LNCaP clone FGC (cell line): Measurements from ENCODE around the gene ZFC3H1.

Experiments used
- DNase-seq: peaks from one replicate; pipeline ENCODE4 v3.0.0-alpha.2; 2011; ENCODE audit warnings: low read depth
- H3K4me3 ChIP-seq: 2 replicates; pipeline ENCODE4 v1.5.1; 2011; ENCODE audit warnings: mild to moderate bottlenecking, low read depth, low read length, control low read depth
- TF ChIP-seq, protein P1 (sequence below): IDR thresholded peaks from 2 replicates; pipeline ENCODE4 v1.5.1; 2012; ENCODE audit warnings: mild to moderate bottlenecking; ENCODE audit not compliant: control insufficient read depth, insufficient read depth; ENCODE audit errors: extremely low read depth

The ZFC3H1 gene

DNA sequence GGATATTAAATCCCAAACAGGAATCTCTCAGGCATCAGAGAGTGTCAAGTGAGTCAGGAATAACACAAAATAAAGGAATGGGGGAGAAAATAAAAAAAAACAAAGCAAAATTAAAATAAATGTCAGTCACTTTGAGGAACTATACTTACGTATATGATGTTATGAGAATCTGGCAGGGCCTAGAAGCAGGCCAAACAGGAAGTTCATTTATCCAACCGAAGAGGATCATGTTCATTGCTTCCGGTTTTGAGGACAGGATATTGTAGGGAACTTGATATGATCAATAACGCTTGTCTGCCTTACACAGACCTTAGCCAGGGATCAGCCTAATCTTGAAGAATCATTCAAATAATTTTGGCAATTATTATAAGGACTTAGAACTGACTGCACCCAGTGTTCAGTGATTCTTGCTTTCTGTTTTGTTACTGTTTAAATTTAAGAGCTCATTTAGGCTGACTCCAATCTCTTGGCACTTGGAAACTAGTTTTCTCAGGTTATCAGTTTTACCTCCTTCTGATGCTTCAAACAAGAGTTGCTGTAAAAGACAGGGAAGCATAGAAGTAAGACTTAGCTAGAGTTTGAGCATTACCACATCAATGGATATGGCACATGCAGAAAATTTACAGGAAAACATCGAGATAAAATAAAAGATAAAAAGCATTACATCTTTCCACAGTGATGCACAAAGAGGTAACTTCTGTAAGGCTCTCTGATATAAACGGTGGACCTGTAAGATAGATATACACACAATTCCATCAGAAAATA lies 53.4 kb downstream of the ZFC3H1 start:
- TF ChIP-seq, protein P1, sequence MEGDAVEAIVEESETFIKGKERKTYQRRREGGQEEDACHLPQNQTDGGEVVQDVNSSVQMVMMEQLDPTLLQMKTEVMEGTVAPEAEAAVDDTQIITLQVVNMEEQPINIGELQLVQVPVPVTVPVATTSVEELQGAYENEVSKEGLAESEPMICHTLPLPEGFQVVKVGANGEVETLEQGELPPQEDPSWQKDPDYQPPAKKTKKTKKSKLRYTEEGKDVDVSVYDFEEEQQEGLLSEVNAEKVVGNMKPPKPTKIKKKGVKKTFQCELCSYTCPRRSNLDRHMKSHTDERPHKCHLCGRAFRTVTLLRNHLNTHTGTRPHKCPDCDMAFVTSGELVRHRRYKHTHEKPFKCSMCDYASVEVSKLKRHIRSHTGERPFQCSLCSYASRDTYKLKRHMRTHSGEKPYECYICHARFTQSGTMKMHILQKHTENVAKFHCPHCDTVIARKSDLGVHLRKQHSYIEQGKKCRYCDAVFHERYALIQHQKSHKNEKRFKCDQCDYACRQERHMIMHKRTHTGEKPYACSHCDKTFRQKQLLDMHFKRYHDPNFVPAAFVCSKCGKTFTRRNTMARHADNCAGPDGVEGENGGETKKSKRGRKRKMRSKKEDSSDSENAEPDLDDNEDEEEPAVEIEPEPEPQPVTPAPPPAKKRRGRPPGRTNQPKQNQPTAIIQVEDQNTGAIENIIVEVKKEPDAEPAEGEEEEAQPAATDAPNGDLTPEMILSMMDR: no peak
- no peak for DNase-seq
- no peak overlapping the region for H3K4me3 ChIP-seq

DNA sequence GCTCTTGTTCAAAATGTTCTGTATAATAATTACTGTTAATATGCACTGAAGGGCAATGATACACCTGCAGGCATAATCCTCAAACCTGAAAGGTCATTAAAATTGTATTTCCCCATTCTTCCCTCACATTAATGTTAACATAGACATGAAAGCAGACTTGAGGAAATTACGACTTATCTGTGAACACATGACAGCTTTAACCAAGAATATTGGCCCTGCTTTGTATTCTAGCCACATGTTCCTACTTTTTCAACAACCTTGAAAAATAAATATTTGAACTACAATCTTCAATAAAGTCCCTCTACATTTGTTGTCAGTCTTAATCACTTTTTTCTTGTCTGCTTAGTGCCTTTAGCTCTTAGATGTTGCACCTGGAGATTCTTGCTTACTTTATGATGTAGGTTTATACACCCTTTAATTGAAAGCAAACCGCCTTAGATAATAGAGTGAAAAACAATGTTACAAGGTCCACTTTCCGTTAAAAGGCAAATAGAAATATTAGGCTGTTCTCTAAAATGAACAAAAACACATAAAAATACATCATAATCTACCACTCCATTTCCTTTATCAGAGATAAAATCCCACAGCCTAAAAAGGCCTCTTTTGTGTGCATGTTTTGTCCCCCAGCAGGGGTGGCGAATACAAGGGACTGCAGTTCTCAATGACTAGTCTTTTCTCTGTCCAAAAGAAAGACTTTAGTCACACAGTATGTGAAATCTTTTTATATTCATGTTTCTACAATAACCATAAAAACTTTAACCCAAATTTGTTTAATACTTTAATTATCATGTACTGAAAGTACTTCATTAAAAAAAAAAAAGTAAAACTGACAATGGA lies 55.9 kb downstream of the ZFC3H1 start:
- TF ChIP-seq, protein P1: no peak
- no peak overlapping the region for H3K4me3 ChIP-seq
- DNase-seq: peak; percentile 19

DNA sequence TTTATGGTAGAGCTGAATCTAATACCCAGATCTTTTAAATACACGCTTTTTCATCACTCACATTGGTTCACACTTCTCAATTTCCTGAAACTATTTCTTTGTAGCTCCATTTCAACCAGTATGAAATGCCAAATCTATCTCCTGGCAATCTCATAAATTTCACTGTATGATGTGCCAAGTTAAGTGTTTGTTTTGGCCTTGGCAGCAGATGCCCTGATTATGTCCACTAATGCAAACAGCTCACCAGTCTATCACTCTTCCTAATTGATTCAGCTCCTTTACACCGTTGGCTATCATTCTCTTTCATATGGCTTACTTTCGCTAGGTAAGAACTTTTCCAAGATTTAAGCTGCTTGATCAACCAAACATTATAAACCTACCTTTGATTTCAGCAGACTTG lies 58.6 kb downstream of the ZFC3H1 start:
- DNase-seq: peak; percentile 87
- no peak overlapping the region for H3K4me3 ChIP-seq
- TF ChIP-seq, protein P1: no peak

DNA sequence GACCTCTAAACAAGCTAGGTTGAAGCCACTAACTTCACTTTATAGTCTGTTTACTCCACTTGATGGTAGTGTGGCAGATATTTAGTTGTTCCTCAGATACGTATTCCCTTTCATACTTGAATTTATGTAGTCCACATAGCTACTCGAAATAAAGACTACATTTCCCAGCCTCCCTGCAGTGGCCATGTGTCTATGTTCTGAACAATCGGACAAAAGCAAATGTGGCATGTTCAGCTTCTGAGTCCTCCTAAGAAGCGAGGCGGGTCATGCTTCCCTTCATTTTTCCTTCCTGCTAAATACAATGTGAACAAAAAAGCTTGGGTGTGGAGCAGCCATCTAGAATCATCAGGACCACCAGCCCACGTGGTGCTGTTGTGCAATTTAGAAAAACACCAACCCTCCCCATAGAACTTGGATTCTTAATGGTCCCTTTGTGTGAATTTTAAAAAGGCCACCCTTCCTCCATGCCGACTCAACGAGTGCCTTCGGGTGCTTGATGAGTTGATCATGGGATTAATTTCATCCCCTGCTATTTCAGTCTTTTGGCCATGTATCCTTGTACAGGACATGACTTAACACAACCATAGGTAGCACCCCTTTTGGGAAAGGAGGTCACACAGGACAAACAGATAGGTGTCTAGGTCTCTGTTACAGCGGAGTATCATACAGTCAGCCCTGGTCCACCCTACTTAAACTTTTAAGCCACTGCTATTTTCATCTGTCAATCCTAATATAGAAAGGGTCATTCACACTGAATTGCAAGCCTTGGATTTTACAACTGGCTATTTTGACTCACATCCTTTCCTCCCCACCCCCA lies 60.7 kb downstream of the ZFC3H1 start:
- DNase-seq: no peak
- TF ChIP-seq, protein P1: no peak
- no peak overlapping the region for H3K4me3 ChIP-seq

DNA sequence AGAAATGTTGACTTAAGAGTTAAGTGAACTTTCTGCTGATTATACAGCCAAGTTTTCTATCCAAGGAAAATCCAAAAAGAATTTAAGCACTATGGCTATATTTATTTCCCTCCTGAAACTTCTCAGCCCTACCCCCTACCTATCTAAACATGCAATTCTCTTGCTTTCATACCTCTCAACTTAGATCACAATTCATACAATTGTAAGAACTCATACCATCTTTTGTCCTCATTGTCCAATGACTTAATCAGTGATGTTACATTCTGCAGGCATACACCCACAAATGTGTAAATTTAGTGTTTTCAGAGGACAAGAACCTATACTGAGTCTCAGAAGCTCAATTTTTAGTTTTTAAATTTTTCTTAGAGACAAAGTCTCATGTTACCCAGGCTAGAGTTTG lies 62.1 kb downstream of the ZFC3H1 start:
- DNase-seq: no peak
- no peak overlapping the region for H3K4me3 ChIP-seq
- TF ChIP-seq, protein P1: no peak

DNA sequence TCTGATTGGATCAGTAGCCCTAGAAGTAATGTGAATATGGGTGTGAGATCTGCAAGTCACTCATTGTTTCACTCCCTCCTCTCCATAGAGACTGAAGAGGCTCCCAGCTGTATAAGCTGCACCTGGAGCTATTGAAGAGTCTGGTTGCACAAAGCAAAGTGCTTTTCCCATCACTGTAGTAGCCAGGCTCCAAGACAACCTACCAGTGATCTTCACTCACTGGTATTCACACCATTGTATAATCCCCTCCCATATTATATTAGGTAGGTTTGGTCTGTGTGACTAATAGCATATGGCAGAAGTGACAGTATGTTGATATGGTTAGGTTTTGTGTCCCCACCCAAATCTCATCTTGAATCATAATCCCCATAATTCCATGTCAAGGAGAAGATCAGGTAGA lies 64.4 kb downstream of the ZFC3H1 start:
- no peak overlapping the region for H3K4me3 ChIP-seq
- DNase-seq: no peak
- TF ChIP-seq, protein P1: no peak
